A549 (cell line): Measurements from ENCODE around the gene CES1. TPM values are rescaled to one million over a fixed set of nuclear protein-coding genes. Genes with fewer than 3 reads are reported as not detected.

Source experiments
- ATAC-seq, 2 experiments: fragments of 200-7000 bp in 1 of 2; fragments of >200 bp in 1 of 2; cut with Nextera tagmentation in 1 of 2; cut with Tn5 transposase in 1 of 2; 3 replicates each; pipeline versions ENCODE4 v1.8.0 to v1.9.1; 2018 to 2020; ENCODE audit warnings: mild to moderate bottlenecking in 1 of 2, moderate library complexity in 1 of 2
- CTCF ChIA-PET: fragments of 300-600 bp; sonication (Branson Sonifier 250); formaldehyde crosslinking; extraction: SDS; loops from one replicate; lab custom pipeline; 2021; ENCODE audit warnings: antibody characterized with exemption, inconsistent platforms; lab: Yijun Ruan, JAX
- POLR2A ChIA-PET: fragments of 350-600 bp; formaldehyde crosslinking; extraction: SDS; loops from one replicate; lab custom pipeline; 2021; ENCODE audit warnings: antibody characterized with exemption, inconsistent platforms; lab: Yijun Ruan, JAX
- DNase-seq, 2 experiments: peaks; one replicate each; pipeline versions ENCODE4 v3.0.0 to v3.0.0-alpha.2; 2011 to 2016; ENCODE audit warnings: low read depth in 1 of 2, low spot score in 1 of 2
- FAIRE-seq: peaks from 2 replicates; lab custom pipeline; 2011; peaks lifted over from hg19 to GRCh38; lab: Jason Lieb, UNC
- H3K27ac ChIP-seq, 2 experiments: fragments of >200 bp; sonication (Bioruptor Twin); formaldehyde crosslinking; 3 replicates each; pipeline ENCODE4 v1.5.1; 2016 to 2017
- H3K4me1 ChIP-seq: fragments of >200 bp; sonication (Bioruptor Twin); formaldehyde crosslinking; 3 replicates; pipeline ENCODE4 v1.6.1; 2016
- H3K4me2 ChIP-seq: fragments of >200 bp; sonication (Bioruptor Twin); formaldehyde crosslinking; 3 replicates; pipeline ENCODE4 v1.6.1; 2016
- H3K4me3 ChIP-seq: fragments of >200 bp; sonication (Bioruptor Twin); formaldehyde crosslinking; 3 replicates; pipeline ENCODE4 v1.5.1; 2016
- H3K9me3 ChIP-seq: fragments of >200 bp; sonication (Bioruptor Twin); formaldehyde crosslinking; 3 replicates; pipeline ENCODE4 v1.6.1; 2016
- CBX8 ChIP-seq: fragments of 200-600 bp; sonication (generic); IDR thresholded peaks from 2 replicates; pipeline ENCODE4 v1.6.1; 2016
- CHD4 ChIP-seq: fragments of 200-600 bp; sonication (generic); IDR thresholded peaks from 2 replicates; pipeline ENCODE4 v1.6.1; 2016; ENCODE audit warnings: antibody characterized with exemption, mild to moderate bottlenecking, borderline replicate concordance
- EHMT2 ChIP-seq: fragments of 200-600 bp; sonication (generic); IDR thresholded peaks from 2 replicates; pipeline ENCODE4 v1.6.1; 2016; ENCODE audit warnings: antibody characterized with exemption, low read depth, mild to moderate bottlenecking, moderate library complexity
- EP300 ChIP-seq, 2 experiments: fragments of >200 bp; sonication (Bioruptor Twin); formaldehyde crosslinking; IDR thresholded peaks; 2 replicates in 1 of 2; 3 replicates in 1 of 2; pipeline ENCODE4 v1.6.1; 2016 to 2017
- ESRRA ChIP-seq: fragments of 150-350 bp; IDR thresholded peaks from 2 replicates; pipeline ENCODE4 v1.6.1; 2014; ENCODE audit warnings: mild to moderate bottlenecking, low read length, borderline replicate concordance
- HDAC2 ChIP-seq: fragments of 200-600 bp; sonication (generic); IDR thresholded peaks from 2 replicates; pipeline ENCODE4 v1.6.1; 2016
- HOXB5 ChIP-seq: fragments of 250-450 bp; sonication (Bioruptor Pico); IDR thresholded peaks from 2 replicates; pipeline ENCODE4 v1.5.0; 2020; ENCODE audit warnings: mild to moderate bottlenecking, moderate library complexity
- MYC ChIP-seq: IDR thresholded peaks from 2 replicates; pipeline ENCODE4 v1.6.1; 2012; ENCODE audit warnings: mild to moderate bottlenecking, inconsistent platforms, low read length, improper control_type of control experiment, borderline replicate concordance
- NFE2L2 ChIP-seq: fragments of 150-350 bp; conservative IDR thresholded peaks from 2 replicates; pipeline ENCODE4 v1.6.1; 2014; ENCODE audit warnings: low read length
- POLR2AphosphoS2 ChIP-seq: conservative IDR thresholded peaks from 2 replicates; pipeline ENCODE4 v1.6.1; 2012; ENCODE audit warnings: low read length, improper control_type of control experiment, inconsistent platforms
- RAD21 ChIP-seq, 2 experiments: fragments of >200 bp in 1 of 2; sonication (Bioruptor Twin) in 1 of 2; formaldehyde crosslinking in 1 of 2; IDR thresholded peaks in 1 of 2; conservative IDR thresholded peaks in 1 of 2; 2 replicates in 1 of 2; 3 replicates in 1 of 2; pipeline ENCODE4 v1.6.1; 2012 to 2018; ENCODE audit warnings: inconsistent platforms in 1 of 2
- RFX5 ChIP-seq: fragments of 450-650 bp; IDR thresholded peaks from 2 replicates; pipeline ENCODE4 v1.7.1; 2014; ENCODE audit warnings: antibody characterized with exemption, mild to moderate bottlenecking, moderate library complexity
- TP53 ChIP-seq: fragments of 250-450 bp; sonication (Bioruptor Pico); IDR thresholded peaks from 2 replicates; pipeline ENCODE4 v1.5.0; 2021; ENCODE audit warnings: mild to moderate bottlenecking, moderate library complexity
- ZC3H11A ChIP-seq: fragments of 450-650 bp; IDR thresholded peaks from 2 replicates; pipeline ENCODE4 v1.6.1; 2014; ENCODE audit warnings: antibody characterized with exemption, mild to moderate bottlenecking
- WGBS: methylation state at CpG from one replicate; pipeline ENCODE4 v1.1.6; 2017; ENCODE audit errors: missing lambda C conversion rate; 5-methylcytosine and 5-hydroxymethylcytosine counted together
- polyA plus RNA-seq, 4 experiments: library from polyadenylated mRNA; depleted of rRNA in 3 of 4; stranded (reverse); fragments of >200 nt; fragmentation: RNase III in 1 of 4; extraction: RNeasy Plus Mini Kit Qiagen cat#74134 plus additional on column Dnase treatment in 1 of 4; gene quantifications; 2 replicates in 3 of 4; 3 replicates in 1 of 4; pipeline ENCODE4 v1.2.3, GENCODE V29; 2011 to 2017
- TF ChIP-seq, protein P1 (sequence below): IDR thresholded peaks from 2 replicates; pipeline ENCODE4 v1.6.1; 2012
- TF ChIP-seq, protein P2 (sequence below): fragments of 150-350 bp; IDR thresholded peaks from 2 replicates; pipeline ENCODE4 v1.6.1; 2014; ENCODE audit warnings: low read depth, mild to moderate bottlenecking, low read length
- TF ChIP-seq, protein P3 (sequence below): fragments of 250-450 bp; sonication (Bioruptor Pico); IDR thresholded peaks from 2 replicates; pipeline ENCODE4 v1.5.0; 2020; ENCODE audit warnings: low read depth, mild to moderate bottlenecking, moderate library complexity
- TF ChIP-seq, protein P4 (sequence below): IDR thresholded peaks from 2 replicates; pipeline ENCODE4 v1.6.1; 2012

CES1 gene
- polyA plus RNA-seq, 2 of the 4 experiments (the other 2 are of a cell fraction) = 17.9 to 84.1 TPM

DNA sequence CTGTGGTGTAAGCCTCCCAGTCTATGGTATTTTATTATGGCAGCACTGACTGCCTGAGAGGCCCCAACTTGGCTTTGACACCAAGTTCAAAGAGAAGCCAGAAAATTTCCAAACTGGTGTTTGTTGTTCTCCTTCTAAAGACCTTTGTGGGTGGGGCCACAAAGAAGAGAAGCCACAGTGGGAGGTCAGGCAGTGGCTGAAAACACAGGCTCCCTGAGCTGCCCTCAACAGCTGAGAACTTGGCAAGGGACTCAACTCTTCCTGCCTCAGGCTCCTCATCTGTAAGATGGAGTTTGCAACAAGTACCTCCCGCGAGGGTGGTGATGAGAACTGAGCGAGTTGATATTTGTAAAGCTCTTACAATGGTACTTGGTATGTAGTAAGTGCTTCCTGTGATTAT lies 24.1 kb upstream of the CES1 start (continued):
- TF ChIP-seq, protein P1, sequence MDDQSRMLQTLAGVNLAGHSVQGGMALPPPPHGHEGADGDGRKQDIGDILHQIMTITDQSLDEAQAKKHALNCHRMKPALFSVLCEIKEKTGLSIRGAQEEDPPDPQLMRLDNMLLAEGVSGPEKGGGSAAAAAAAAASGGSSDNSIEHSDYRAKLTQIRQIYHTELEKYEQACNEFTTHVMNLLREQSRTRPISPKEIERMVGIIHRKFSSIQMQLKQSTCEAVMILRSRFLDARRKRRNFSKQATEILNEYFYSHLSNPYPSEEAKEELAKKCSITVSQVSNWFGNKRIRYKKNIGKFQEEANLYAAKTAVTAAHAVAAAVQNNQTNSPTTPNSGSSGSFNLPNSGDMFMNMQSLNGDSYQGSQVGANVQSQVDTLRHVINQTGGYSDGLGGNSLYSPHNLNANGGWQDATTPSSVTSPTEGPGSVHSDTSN = no peak
- TF ChIP-seq CHD4 (no peak), RAD21 (conservative IDR thresholded peaks at IDR 0.05 in 1 of 2, IDR thresholded peaks at IDR 0.05 in 1 of 2) (no peak), EHMT2 (no peak), HDAC2 (no peak), TP53 (no peak), ZC3H11A (no peak), RFX5 (no peak)

DNA sequence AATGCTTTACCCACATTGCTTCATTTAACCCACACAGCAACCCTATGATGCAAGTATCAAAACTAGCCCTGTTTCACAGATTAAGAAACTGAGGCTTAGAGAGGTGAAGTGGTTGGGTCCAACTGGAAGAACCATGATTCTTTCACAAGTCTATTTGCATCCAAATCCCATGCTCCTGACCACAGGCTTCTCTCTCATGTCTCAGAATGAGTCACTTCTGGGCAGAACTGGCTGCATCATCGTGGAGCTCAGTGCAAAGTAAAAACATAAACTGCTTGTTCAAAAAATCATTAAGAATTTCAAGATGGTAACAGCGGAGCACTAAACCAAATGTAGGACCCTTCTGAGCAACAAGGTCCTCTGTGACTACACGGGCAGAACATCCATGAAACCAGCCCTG lies 20.2 kb upstream of the CES1 start:
- no peak overlapping the region for H3K4me2 ChIP-seq
- H3K4me3 ChIP-seq = no peak overlapping the region
- H3K4me1 ChIP-seq = no peaks in the 10 kb centered on the region
- ATAC-seq (peak in 1 of 2 experiments; percentile 16; a peak in 1 of 6 replicates), DNase-seq (no peak), FAIRE-seq (no peak)
- TF ChIP-seq CHD4 = no peak
- no peak for TF ChIP-seq POLR2AphosphoS2
- TF ChIP-seq HOXB5 (CRISPR knock-in tag) = no peak
- no peaks in the 10 kb centered on the region for H3K9me3 ChIP-seq
- WGBS = 20% methylated on average over 3 of the region's 3 CpGs
- CTCF ChIA-PET = no interaction called here
- no peak overlapping the region for H3K27ac ChIP-seq
- POLR2A ChIA-PET = no interaction called here

DNA sequence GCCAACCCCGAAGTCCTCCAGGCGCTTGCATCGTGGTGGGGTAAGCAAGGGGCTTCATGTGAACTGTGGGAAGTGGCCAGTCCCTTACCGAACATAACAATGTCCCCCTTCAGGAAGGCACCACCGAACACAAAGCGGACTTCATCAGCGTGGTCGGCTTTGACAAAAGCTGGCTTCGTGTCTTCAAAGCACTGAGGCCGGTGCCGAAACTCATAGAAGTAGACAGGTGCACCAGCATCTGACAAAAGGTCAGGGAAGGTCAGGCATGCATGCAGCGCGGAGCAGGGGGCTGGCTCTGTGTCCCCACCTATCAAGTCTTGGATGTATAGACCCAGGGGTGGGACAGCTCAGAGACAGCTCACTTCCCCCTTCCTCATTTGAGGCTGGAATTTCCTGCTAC lies 16.6 kb upstream of the CES1 start:
- WGBS = 71% methylated on average over 13 of the region's 13 CpGs
- ATAC-seq = no peak
- POLR2A ChIA-PET = no interaction called here
- H3K4me2 ChIP-seq = no peak overlapping the region
- no peaks in the 10 kb centered on the region for H3K4me1 ChIP-seq
- FAIRE-seq = no peak
- H3K4me3 ChIP-seq = no peak overlapping the region
- no peak for DNase-seq
- TF ChIP-seq MYC = no peak
- no peak for TF ChIP-seq ESRRA
- TF ChIP-seq, protein P2, sequence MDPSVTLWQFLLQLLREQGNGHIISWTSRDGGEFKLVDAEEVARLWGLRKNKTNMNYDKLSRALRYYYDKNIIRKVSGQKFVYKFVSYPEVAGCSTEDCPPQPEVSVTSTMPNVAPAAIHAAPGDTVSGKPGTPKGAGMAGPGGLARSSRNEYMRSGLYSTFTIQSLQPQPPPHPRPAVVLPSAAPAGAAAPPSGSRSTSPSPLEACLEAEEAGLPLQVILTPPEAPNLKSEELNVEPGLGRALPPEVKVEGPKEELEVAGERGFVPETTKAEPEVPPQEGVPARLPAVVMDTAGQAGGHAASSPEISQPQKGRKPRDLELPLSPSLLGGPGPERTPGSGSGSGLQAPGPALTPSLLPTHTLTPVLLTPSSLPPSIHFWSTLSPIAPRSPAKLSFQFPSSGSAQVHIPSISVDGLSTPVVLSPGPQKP = no peak
- H3K9me3 ChIP-seq = no peaks in the 10 kb centered on the region
- no peak overlapping the region for H3K27ac ChIP-seq
- CTCF ChIA-PET = interaction anchor here (2.2 kb wide), 1 partner anchor 384 kb away, joined by 6 read pairs; no protein-coding TSS in a partner anchor

DNA sequence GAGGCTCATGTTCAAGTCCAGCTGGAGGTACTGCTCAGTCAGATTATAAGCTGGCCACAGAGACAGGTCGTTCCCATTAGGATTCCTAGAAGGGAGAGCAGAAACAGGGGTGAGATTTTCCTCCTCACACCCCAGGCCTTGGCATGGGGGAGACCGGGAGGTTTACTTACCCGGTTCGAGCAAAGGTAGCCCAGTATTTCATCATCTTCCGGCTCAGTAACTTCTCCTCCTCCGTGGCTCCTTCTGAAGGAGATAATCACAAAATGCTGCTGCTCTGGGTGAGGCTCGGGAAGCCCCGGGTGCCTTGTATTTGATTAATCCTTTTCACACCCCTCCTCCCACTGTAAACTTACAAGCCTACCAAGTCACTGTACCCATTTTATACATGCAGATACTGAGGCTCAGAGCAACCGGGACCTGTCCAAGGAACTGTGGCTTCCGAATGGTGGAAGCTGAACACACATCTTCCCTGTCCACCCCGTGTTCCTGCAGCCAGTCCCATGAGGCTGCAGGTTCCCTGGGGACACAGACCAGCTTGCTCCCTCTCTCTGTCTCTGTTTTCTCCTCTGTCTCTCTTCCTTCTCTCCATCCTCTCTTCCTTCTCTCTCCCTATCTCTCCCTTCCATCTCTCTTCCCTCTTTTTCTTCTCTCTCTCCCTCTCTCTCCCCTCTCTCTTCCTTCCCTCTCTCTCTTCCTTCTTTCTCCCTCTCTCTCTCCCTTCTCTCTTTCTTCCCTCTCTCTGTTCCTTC lies 13.9 kb upstream of the CES1 start:
- no peak for DNase-seq
- TF ChIP-seq, protein P3, sequence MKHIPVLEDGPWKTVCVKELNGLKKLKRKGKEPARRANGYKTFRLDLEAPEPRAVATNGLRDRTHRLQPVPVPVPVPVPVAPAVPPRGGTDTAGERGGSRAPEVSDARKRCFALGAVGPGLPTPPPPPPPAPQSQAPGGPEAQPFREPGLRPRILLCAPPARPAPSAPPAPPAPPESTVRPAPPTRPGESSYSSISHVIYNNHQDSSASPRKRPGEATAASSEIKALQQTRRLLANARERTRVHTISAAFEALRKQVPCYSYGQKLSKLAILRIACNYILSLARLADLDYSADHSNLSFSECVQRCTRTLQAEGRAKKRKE (CRISPR knock-in tag) = no peak
- TF ChIP-seq TP53 (no peak), HDAC2 (no peak), EP300 (IDR thresholded peaks at IDR 0.05) (no peak), NFE2L2 (no peak), CBX8 (no peak)
- TF ChIP-seq, protein P1 = no peak
- TF ChIP-seq, protein P2 = no peak
- TF ChIP-seq, protein P4, sequence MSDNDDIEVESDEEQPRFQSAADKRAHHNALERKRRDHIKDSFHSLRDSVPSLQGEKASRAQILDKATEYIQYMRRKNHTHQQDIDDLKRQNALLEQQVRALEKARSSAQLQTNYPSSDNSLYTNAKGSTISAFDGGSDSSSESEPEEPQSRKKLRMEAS = no peak
- TF ChIP-seq, all 56 proteins: peak for 0
- Histone ChIP-seq H3K4me2 (no peak overlapping the region), H3K9me3 (no peaks in the 10 kb centered on the region), H3K27ac (no peak overlapping the region), H3K4me1 (no peaks in the 10 kb centered on the region), H3K4me3 (no peak overlapping the region)
- ATAC-seq (no peak), FAIRE-seq (no peak)
- ChIA-PET POLR2A (no interaction called here), CTCF (interaction anchor here (1.0 to 3.9 kb wide), 3 partner anchors 134 to 471 kb away, joined by 3 to 32 read pairs (median 15); no protein-coding TSS in a partner anchor)
- WGBS = 30% methylated on average over 8 of the region's 11 CpGs
